ENCODE results near the gene NEK6. TPM values are rescaled to one million over a fixed set of nuclear protein-coding genes. Genes with fewer than 3 reads are reported as not detected.

NEK6 gene
- polyA plus RNA-seq, 2 of the 4 experiments (the other 2 are of a cell fraction), result 26.1 to 33.7 TPM

- POLR2A ChIA-PET, result no interaction called here
- 95% methylated on average over 14 of the region's 14 CpGs for WGBS (ENCODE audit: missing lambda C conversion rate)
Measured at GRCh38 chr9:124345063-124345462, 87.3 kb downstream of the NEK6 start.

GRCh38 chr9:124345751-124346281, 88.1 kb downstream of the NEK6 start:
- no peak; a peak in 1 of 6 replicates for ATAC-seq
- H3K27ac ChIP-seq, result no peak overlapping the region
- H3K4me1 ChIP-seq, result peaks cover 12% of the 10 kb centered on the region
- no peak for DNase-seq (ENCODE audit: low read depth in 1 of 2, low spot score in 1 of 2)
- H3K4me2 ChIP-seq, result no peak overlapping the region
- no peak overlapping the region for H3K4me3 ChIP-seq
- CTCF ChIA-PET, result interaction anchor here (0.7 to 8.2 kb wide), 4 partner anchors 10 to 219 kb away, joined by 3 to 40 read pairs (median 8); no protein-coding TSS in a partner anchor
- TF ChIP-seq TP53 (CRISPR knock-in tag; IDR thresholded peaks at IDR 0.05), result no peak
- no peak for FAIRE-seq
- no peaks in the 10 kb centered on the region for H3K9me3 ChIP-seq
- WGBS (ENCODE audit: missing lambda C conversion rate), result 87% methylated on average over 7 of the region's 9 CpGs
- POLR2A ChIA-PET, result no interaction called here

More at GRCh38 chr9:124345063-124345462, 87.3 kb downstream of the NEK6 start:
- H3K27ac ChIP-seq, result no peak overlapping the region
- TF ChIP-seq NFE2L2 (conservative IDR thresholded peaks at IDR 0.05; ENCODE audit: low read length) (no peak), EHMT2 (IDR thresholded peaks at IDR 0.05; ENCODE audit: low read depth) (no peak), CBX8 (IDR thresholded peaks at IDR 0.05) (no peak), BHLHE40 (IDR thresholded peaks at IDR 0.05; ENCODE audit: low read depth, low read length) (no peak), MYC (IDR thresholded peaks at IDR 0.05; ENCODE audit: borderline replicate concordance, low read length) (no peak), RNF2 (IDR thresholded peaks at IDR 0.05; ENCODE audit: borderline replicate concordance, low read depth) (no peak), JUNB (IDR thresholded peaks at IDR 0.05) (no peak), FOSL2 (IDR thresholded peaks at IDR 0.05) (no peak), FOSL2 (CRISPR knock-in tag; IDR thresholded peaks at IDR 0.05) (no peak), CEBPB (IDR thresholded peaks at IDR 0.05) (no peak), CHD4 (IDR thresholded peaks at IDR 0.05; ENCODE audit: borderline replicate concordance) (no peak), USF2 (IDR thresholded peaks at IDR 0.05) (no peak), ATOH8 (CRISPR knock-in tag; IDR thresholded peaks at IDR 0.05; ENCODE audit: low read depth) (no peak), ZNF302 (CRISPR knock-in tag; IDR thresholded peaks at IDR 0.05) (no peak), SREBF2 (IDR thresholded peaks at IDR 0.05) (no peak), ESRRA (IDR thresholded peaks at IDR 0.05; ENCODE audit: borderline replicate concordance, low read length) (no peak)
- no peak for DNase-seq (ENCODE audit: low read depth in 1 of 2, low spot score in 1 of 2)
- CTCF ChIA-PET, result interaction anchor here (1.1 to 8.2 kb wide), 3 partner anchors 18 to 219 kb away, joined by 6 to 40 read pairs (median 9); no protein-coding TSS in a partner anchor
- no peaks in the 10 kb centered on the region for H3K9me3 ChIP-seq
- no peak overlapping the region for H3K4me2 ChIP-seq
- H3K4me1 ChIP-seq, result peaks cover 12% of the 10 kb centered on the region
- no peak for FAIRE-seq
- ATAC-seq, result no peak
- no peak overlapping the region for H3K4me3 ChIP-seq

GRCh38 chr9:124346347-124347163, 88.8 kb downstream of the NEK6 start:
- 90% methylated on average over 27 of the region's 34 CpGs for WGBS (ENCODE audit: missing lambda C conversion rate)

More at GRCh38 chr9:124346347-124347163, 88.8 kb downstream of the NEK6 start:
- Histone ChIP-seq H3K4me1 (peaks cover 12% of the 10 kb centered on the region), H3K27ac (no peak overlapping the region), H3K9me3 (no peaks in the 10 kb centered on the region), H3K4me3 (no peak overlapping the region), H3K4me2 (no peak overlapping the region)
- FAIRE-seq (no peak), DNase-seq (ENCODE audit: low read depth in 1 of 2, low spot score in 1 of 2) (no peak), ATAC-seq (peak in 1 of 2 experiments; percentile 1; a peak in 3 of 6 replicates)
- POLR2A ChIA-PET, result no interaction called here
- CTCF ChIA-PET, result interaction anchor here (0.7 to 8.2 kb wide), 5 partner anchors 9 to 220 kb away, joined by 3 to 40 read pairs (median 7); no protein-coding TSS in a partner anchor
- TF ChIP-seq RFX5 (IDR thresholded peaks at IDR 0.05) (no peak), MAFK (IDR thresholded peaks at IDR 0.05; ENCODE audit: partially characterized antibody) (no peak), CBX8 (IDR thresholded peaks at IDR 0.05) (no peak), ZSCAN20 (CRISPR knock-in tag; IDR thresholded peaks at IDR 0.05) (no peak), HEYL (CRISPR knock-in tag; IDR thresholded peaks at IDR 0.05) (no peak), EHF (CRISPR knock-in tag; IDR thresholded peaks at IDR 0.05) (no peak), BHLHE40 (IDR thresholded peaks at IDR 0.05; ENCODE audit: low read depth, low read length) (no peak), RARB (CRISPR knock-in tag; IDR thresholded peaks at IDR 0.05) (no peak), NFE2L2 (conservative IDR thresholded peaks at IDR 0.05; ENCODE audit: low read length) (no peak)
